LNCaP clone FGC (cell line): ENCODE results near the gene GTF2A1.

Experiments used
- DNase-seq: peaks from one replicate; pipeline ENCODE4 v3.0.0-alpha.2; 2011; ENCODE audit warnings: low read depth
- H3K4me3 ChIP-seq: 2 replicates; pipeline ENCODE4 v1.5.1; 2011; ENCODE audit warnings: mild to moderate bottlenecking, low read depth, low read length, control low read depth
- TF ChIP-seq, protein P1 (sequence below): IDR thresholded peaks from 2 replicates; pipeline ENCODE4 v1.5.1; 2012; ENCODE audit warnings: mild to moderate bottlenecking; ENCODE audit not compliant: control insufficient read depth, insufficient read depth; ENCODE audit errors: extremely low read depth

Gene GTF2A1

DNA sequence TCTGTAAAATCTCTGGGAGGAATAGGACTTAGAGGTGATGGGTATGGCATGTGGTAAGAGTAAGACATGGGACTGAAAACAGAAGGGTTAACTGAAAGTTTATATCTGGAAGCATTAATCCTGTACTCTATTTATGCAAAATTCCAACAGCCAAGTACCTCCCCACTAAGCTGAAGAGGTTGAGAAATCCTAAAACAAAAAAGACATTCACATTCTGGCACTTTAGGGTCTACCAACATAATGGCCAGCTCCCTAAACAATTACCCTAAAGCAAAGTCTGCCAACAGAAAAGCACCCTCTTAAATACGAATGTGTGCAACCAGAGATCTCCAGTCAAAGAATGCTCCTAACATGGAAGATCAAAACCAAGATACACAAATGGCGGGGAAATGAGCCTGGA lies 87.4 kb downstream of the GTF2A1 start:
- no peak for DNase-seq
- TF ChIP-seq, protein P1, sequence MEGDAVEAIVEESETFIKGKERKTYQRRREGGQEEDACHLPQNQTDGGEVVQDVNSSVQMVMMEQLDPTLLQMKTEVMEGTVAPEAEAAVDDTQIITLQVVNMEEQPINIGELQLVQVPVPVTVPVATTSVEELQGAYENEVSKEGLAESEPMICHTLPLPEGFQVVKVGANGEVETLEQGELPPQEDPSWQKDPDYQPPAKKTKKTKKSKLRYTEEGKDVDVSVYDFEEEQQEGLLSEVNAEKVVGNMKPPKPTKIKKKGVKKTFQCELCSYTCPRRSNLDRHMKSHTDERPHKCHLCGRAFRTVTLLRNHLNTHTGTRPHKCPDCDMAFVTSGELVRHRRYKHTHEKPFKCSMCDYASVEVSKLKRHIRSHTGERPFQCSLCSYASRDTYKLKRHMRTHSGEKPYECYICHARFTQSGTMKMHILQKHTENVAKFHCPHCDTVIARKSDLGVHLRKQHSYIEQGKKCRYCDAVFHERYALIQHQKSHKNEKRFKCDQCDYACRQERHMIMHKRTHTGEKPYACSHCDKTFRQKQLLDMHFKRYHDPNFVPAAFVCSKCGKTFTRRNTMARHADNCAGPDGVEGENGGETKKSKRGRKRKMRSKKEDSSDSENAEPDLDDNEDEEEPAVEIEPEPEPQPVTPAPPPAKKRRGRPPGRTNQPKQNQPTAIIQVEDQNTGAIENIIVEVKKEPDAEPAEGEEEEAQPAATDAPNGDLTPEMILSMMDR = no peak
- no peak overlapping the region for H3K4me3 ChIP-seq

DNA sequence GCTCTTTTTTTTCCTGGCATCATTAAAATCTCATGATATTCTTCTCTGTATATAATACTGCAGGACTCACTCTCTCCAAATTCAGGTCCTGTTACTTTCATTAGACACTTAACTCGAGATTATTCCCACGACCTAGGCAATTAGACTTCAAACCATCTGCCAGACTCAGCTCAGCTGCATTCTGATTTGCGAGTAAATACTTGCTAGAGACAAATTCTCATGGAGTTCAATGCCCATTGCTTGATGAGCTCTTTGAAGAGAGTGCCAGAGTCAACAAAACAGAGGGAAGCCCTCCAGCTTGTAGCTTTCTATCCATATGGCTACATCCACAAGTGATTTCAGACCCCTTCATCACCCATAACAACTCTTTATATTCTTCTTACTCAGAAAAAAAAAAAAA lies 88.3 kb downstream of the GTF2A1 start:
- no peak for DNase-seq
- H3K4me3 ChIP-seq = no peak overlapping the region
- TF ChIP-seq, protein P1 = no peak

DNA sequence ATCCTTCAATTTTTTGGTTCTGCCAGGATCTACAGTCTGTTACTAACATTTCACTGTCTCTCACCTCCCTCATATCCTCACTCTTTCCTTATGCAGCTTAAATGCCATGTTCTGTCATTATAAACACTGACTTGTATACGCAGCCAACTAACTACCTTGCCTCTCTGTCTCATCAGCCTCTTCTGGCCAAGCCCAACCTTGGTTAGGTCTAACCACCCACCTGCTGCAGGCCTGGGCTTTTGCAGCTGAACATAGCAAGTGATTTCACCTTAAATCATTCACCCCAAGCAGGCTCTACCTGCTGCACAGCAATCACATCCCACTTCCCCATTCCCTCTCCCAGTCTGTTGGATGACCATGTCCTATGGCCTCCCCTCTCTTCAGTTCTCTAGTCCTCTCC lies 91.5 kb downstream of the GTF2A1 start:
- H3K4me3 ChIP-seq = no peak overlapping the region
- no peak for DNase-seq
- TF ChIP-seq, protein P1 = no peak

DNA sequence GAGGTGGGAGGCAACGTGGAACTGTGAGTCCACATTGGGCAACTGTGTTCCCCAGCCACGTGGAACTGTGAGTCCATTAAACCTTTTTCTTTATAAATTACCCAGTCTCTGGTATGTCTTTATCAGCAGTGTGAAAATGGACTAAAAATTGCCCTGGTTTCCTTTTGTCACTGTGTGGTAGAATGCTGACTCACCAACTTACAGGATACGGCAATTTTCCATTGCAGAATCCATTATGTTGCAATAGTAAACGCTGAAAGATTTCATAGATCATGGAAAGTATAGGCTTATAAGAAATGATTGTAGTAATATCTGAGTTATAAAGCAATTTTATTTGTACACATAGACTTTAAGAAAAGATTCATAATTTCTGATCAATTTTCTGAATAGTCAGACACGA lies 93.0 kb downstream of the GTF2A1 start:
- no peak overlapping the region for H3K4me3 ChIP-seq
- no peak for DNase-seq
- TF ChIP-seq, protein P1 = no peak

DNA sequence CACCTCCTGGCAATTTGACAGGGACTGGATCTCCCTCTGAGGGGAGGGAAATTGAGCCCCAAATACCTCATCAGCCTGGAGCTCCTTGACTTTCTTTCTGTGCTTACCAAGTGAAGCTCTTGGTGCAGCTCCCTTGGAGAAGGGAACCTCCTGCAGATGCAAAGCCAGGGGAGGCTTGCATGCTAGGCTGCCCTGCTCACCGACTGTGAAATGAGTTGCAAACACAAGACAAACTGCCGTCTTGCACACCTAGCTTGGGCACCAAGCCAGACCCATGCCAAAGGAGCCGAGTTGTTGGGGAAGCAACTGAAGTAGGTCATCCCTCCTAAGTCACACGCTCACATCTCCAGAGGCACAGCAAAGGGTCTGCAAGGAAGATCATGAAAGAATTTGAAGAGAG lies 95.2 kb downstream of the GTF2A1 start:
- DNase-seq = no peak
- H3K4me3 ChIP-seq = no peak overlapping the region
- TF ChIP-seq, protein P1 = no peak
